Hepatocyte (in vitro differentiated cells): ENCODE measurements around the gene C1orf94. TPM values are rescaled to one million over a fixed set of nuclear protein-coding genes. Genes with fewer than 3 reads are reported as not detected.

Source experiments
- DNase-seq: peaks from one replicate; pipeline ENCODE4 v3.0.0-alpha.2; 2016; ENCODE audit warnings: low spot score
- H2AFZ ChIP-seq: fragments of 200-600 bp; sonication (generic); 2 replicates; pipeline ENCODE4 v1.6.0; 2016; ENCODE audit warnings: antibody characterized with exemption, mild to moderate bottlenecking
- H3K27ac ChIP-seq: fragments of 200-600 bp; sonication (generic); 2 replicates; pipeline ENCODE4 v1.5.1; 2016; ENCODE audit warnings: mild to moderate bottlenecking
- H3K27me3 ChIP-seq: fragments of 200-600 bp; sonication (generic); 2 replicates; pipeline ENCODE4 v1.6.1; 2016
- H3K36me3 ChIP-seq: fragments of 200-600 bp; sonication (generic); replicated peaks from 2 replicates; pipeline ENCODE4 v1.5.1; 2016; ENCODE audit warnings: low read depth; ENCODE audit not compliant: insufficient read depth
- H3K4me1 ChIP-seq: fragments of 200-600 bp; sonication (generic); 2 replicates; pipeline ENCODE4 v1.5.1; 2016; ENCODE audit warnings: mild to moderate bottlenecking, moderate library complexity; ENCODE audit not compliant: insufficient read depth
- H3K4me2 ChIP-seq: fragments of 200-600 bp; sonication (generic); 2 replicates; pipeline ENCODE4 v1.6.0; 2016
- H3K4me3 ChIP-seq: fragments of 200-600 bp; sonication (generic); 2 replicates; pipeline ENCODE4 v1.5.1; 2016; ENCODE audit warnings: mild to moderate bottlenecking
- H3K79me2 ChIP-seq: fragments of 200-600 bp; sonication (generic); 2 replicates; pipeline ENCODE4 v1.6.0; 2017; ENCODE audit warnings: mild to moderate bottlenecking
- H3K9me2 ChIP-seq: fragments of 200-600 bp; sonication (generic); replicated peaks from 2 replicates; pipeline ENCODE4 v1.6.0; 2017; ENCODE audit warnings: mild to moderate bottlenecking; ENCODE audit not compliant: insufficient read depth
- H3K9me3 ChIP-seq: fragments of 200-600 bp; sonication (generic); 2 replicates; pipeline ENCODE4 v1.5.1; 2016; ENCODE audit warnings: low read depth, mild to moderate bottlenecking
- H4K20me1 ChIP-seq: fragments of 200-600 bp; sonication (generic); 2 replicates; pipeline ENCODE4 v1.6.0; 2016; ENCODE audit warnings: mild to moderate bottlenecking; ENCODE audit not compliant: insufficient read depth, poor library complexity, severe bottlenecking
- EZH2 ChIP-seq: fragments of 200-600 bp; sonication (generic); IDR thresholded peaks from 2 replicates; pipeline ENCODE4 v1.6.1; 2016; ENCODE audit warnings: antibody characterized with exemption, mild to moderate bottlenecking, borderline replicate concordance
- EZH2phosphoT487 ChIP-seq: fragments of 200-600 bp; sonication (generic); IDR thresholded peaks from one replicate; pipeline ENCODE4 v1.6.1; 2018; ENCODE audit warnings: antibody characterized with exemption, mild to moderate bottlenecking, low read depth, moderate library complexity; ENCODE audit not compliant: unreplicated experiment, severe bottlenecking
- whole genome bisulfite sequencing: methylation state at CpG from one replicate; pipeline ENCODE4 v1.1.6; 2016; ENCODE audit warnings: low lambda C conversion rate; ENCODE audit errors: missing lambda C conversion rate; 5-methylcytosine and 5-hydroxymethylcytosine counted together
- polyA plus RNA-seq: library from polyadenylated mRNA; unstranded; fragments of >200 nt; fragmentation: Nextera tagmentation; extraction: Ambion mirVana; gene quantifications from 2 replicates; pipeline ENCODE4 v1.2.1, GENCODE V29; 2016
- total RNA-seq: library from RNA; depleted of rRNA; stranded (reverse); fragments of >200 nt; gene quantifications from 2 replicates; pipeline ENCODE4 v1.2.3, GENCODE V29; 2014
- TF ChIP-seq, protein P1 (sequence below): fragments of 200-600 bp; sonication (generic); IDR thresholded peaks from 2 replicates; pipeline ENCODE4 v1.5.1; 2016; ENCODE audit warnings: antibody characterized with exemption, mild to moderate bottlenecking; ENCODE audit not compliant: poor library complexity

The C1orf94 gene
- total and polyA plus RNA-seq, 2 experiments from 2014 or later = not detected

DNA sequence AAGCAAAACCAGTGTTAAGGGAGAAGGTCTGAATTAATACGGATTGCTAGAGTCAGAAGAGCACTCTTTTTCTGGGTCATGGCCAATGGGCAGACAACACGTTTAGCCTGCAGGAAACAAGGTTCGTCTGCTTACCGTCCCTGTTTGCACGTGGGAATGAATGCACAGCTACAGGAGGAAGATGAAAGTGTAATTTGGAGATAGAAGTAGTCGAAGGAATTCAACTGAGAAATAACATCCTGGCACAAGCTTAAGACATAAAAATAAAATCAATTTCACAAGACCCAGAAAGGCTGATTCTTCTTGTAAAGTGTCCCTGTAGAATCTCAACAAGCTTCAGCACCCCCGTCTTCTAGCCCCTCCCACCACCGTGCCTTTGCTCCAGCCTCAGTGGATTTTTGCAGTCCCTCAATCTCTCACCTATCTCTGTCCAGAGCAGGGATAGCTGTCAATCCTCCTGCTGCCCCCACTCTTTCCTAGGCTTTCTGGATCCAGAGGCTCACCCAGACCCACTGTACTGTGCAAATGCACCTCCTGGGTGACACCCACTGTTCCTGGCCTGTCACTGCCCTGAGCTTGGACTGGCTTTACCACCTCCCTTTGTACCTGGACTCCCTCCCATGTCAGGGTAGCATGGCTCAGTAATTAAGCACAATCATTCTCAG lies 60.6 kb downstream of the C1orf94 start:
- Histone ChIP-seq H3K9me3 (no peaks in the 10 kb centered on the region), H4K20me1 (no peaks in the 10 kb centered on the region), H3K4me2 (no peak overlapping the region), H3K36me3 (no peaks in the 10 kb centered on the region), H3K27me3 (no peaks in the 10 kb centered on the region), H3K9me2 (no peaks in the 10 kb centered on the region), H3K27ac (no peak overlapping the region), H3K79me2 (no peaks in the 10 kb centered on the region), H2AFZ (no peak overlapping the region), H3K4me1 (peaks cover 3% of the 10 kb centered on the region), H3K4me3 (no peak overlapping the region)
- 83% methylated on average over 8 of the region's 8 CpGs for WGBS
- TF ChIP-seq EZH2 (no peak), EZH2phosphoT487 (no peak)
- TF ChIP-seq, protein P1, sequence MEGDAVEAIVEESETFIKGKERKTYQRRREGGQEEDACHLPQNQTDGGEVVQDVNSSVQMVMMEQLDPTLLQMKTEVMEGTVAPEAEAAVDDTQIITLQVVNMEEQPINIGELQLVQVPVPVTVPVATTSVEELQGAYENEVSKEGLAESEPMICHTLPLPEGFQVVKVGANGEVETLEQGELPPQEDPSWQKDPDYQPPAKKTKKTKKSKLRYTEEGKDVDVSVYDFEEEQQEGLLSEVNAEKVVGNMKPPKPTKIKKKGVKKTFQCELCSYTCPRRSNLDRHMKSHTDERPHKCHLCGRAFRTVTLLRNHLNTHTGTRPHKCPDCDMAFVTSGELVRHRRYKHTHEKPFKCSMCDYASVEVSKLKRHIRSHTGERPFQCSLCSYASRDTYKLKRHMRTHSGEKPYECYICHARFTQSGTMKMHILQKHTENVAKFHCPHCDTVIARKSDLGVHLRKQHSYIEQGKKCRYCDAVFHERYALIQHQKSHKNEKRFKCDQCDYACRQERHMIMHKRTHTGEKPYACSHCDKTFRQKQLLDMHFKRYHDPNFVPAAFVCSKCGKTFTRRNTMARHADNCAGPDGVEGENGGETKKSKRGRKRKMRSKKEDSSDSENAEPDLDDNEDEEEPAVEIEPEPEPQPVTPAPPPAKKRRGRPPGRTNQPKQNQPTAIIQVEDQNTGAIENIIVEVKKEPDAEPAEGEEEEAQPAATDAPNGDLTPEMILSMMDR = no peak
- no peak for DNase-seq

GRCh38 chr1:34245967-34246366 lies 69.3 kb downstream of the C1orf94 start:
- H3K27me3 ChIP-seq = peaks cover 6% of the 10 kb centered on the region
- H3K9me2 ChIP-seq = no peaks in the 10 kb centered on the region
- no peak overlapping the region for H3K27ac ChIP-seq
- H3K79me2 ChIP-seq = no peaks in the 10 kb centered on the region
- H3K9me3 ChIP-seq = no peaks in the 10 kb centered on the region
- no peak overlapping the region for H3K4me3 ChIP-seq
- no peaks in the 10 kb centered on the region for H3K36me3 ChIP-seq
- no peaks in the 10 kb centered on the region for H3K4me1 ChIP-seq
- no peak overlapping the region for H2AFZ ChIP-seq
- H4K20me1 ChIP-seq = no peaks in the 10 kb centered on the region
- 83% methylated on average over 4 of the region's 4 CpGs for WGBS
- no peak overlapping the region for H3K4me2 ChIP-seq
- TF ChIP-seq EZH2phosphoT487 = no peak
- no peak for DNase-seq

DNA sequence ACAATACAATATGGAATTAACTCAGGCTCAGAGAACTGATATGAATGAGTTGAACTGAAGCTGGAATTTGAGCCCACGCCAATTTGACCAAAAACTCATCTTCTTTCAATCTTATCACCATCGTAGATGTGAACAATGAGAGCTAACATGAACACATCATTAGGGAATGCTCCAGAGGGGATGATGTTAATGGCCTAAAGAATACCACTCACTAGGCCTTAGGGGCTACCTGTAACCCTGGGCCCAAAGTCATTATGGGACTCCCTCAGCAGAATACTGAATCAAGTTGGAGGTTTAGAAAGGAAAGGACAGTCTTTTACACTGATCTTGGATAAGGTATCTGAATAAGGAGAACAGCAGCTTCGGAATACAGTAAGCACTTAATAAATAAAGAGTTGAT lies 73.6 kb downstream of the C1orf94 start:
- 56% methylated on average over 3 of the region's 3 CpGs for WGBS
- TF ChIP-seq, protein P1 = no peak
- TF ChIP-seq EZH2phosphoT487 (no peak), EZH2 (no peak)
- no peak for DNase-seq
- Histone ChIP-seq H3K4me3 (no peak overlapping the region), H2AFZ (no peak overlapping the region), H3K79me2 (no peaks in the 10 kb centered on the region), H3K9me3 (no peaks in the 10 kb centered on the region), H4K20me1 (no peaks in the 10 kb centered on the region), H3K27me3 (peaks cover 6% of the 10 kb centered on the region), H3K27ac (no peak overlapping the region), H3K4me2 (no peak overlapping the region), H3K4me1 (no peaks in the 10 kb centered on the region), H3K9me2 (no peaks in the 10 kb centered on the region), H3K36me3 (no peaks in the 10 kb centered on the region)

DNA sequence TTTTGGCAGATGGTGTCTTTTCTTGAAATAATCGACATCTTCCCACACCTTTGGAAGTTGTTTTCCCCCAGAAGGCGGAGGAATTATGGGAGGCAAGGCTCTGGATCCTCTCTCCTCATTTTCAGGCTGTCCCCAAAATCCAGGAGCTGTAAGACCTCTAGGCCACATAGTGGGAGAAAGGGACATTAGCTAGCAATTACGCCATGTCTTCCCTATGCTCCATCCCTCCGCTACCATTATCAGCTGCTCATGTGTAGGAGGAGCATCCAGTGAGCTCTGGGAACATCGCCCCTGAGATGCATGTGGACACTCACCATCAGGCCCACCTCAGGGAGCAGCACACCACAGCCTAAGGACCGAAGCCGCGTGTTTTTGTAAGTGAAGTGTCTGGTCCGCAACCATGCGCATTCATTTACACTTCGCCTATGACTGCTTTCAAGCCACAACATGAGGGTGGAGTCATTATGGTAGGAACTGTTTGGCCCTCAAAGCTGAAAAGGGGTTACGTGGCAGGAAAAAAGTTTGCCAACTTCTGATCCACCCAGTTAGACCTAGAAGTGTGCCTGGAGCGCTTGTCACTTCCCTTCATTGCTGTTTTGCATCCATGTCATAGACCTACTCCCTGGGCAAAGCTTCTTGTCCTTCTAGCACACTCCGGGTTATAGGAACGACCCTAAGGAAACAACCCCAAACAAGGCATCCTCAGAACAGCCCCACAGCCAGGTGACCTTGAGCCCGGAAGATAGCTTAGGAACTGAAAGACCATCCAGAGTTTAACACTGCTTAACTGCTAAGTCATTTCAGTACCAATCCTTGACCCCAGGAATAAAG lies 85.5 kb downstream of the C1orf94 start:
- Histone ChIP-seq H3K9me3 (no peaks in the 10 kb centered on the region), H3K79me2 (no peaks in the 10 kb centered on the region), H3K4me2 (no peak overlapping the region), H3K27me3 (peaks cover 28% of the 10 kb centered on the region), H3K9me2 (no peaks in the 10 kb centered on the region), H3K4me1 (no peaks in the 10 kb centered on the region), H3K27ac (no peak overlapping the region), H4K20me1 (no peaks in the 10 kb centered on the region), H3K4me3 (no peak overlapping the region), H3K36me3 (no peaks in the 10 kb centered on the region), H2AFZ (no peak overlapping the region)
- TF ChIP-seq, protein P1 = no peak
- TF ChIP-seq EZH2 (no peak), EZH2phosphoT487 (no peak)
- no peak for DNase-seq
- WGBS = 89% methylated on average over 16 of the region's 16 CpGs
